HG03039 (cell line): ENCODE results near the gene SRCIN1.
"Not testable (repeated sequence)": the region's sequence is repeated elsewhere in the genome, so short reads cannot be mapped to it uniquely, and the experiment has no call there.

Source experiments
- ATAC-seq: cut with Tn5 transposase; IDR thresholded peaks from one replicate; pipeline ENCODE4 v1.9.1; 2021; ENCODE audit warnings: mild to moderate bottlenecking, moderate library complexity; ENCODE audit not compliant: unreplicated experiment

The SRCIN1 gene

DNA sequence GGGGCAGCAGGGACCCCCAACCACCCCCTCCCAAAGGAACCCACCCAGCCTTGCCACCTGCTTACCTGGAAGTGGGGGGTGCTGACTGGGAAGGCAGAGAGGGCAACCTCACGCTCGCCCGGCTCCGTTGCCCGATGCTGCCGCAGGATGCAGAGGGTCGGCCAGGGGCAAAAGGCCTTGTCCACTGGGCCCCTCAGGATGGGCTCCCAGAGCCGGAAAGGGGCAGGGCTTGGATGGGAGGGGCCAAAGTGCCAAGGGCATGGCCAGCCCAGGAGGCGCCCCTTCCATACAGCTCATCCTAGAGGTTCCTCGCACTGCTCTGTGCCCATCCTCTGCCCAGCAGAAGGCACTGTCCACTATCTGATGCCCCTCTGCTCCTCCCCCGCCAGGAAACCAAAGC is 59.4 kb downstream of the SRCIN1 start:
- ATAC-seq, result no peak

- ATAC-seq, result no peak
Measured at GRCh38 chr17:38545531-38546225, 60.1 kb downstream of the SRCIN1 start.

DNA sequence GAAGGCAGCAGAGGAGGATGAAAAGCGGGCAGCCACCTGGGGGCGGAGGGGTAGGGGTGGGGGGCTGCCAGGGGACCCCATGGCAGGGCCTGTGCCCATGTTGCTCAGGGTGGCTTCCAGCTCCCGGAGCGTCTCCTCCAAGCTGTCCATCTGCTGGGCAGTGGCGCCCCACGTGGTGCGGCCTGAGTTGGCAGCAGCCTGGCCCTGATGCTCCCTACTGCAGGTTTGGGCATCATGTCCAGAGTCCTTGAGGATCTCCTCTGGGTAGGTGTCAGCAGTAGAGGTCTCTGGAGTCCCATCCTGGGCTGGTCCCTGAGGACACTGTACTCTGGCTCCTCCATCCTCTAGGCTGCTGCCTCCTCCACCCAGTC is 60.9 kb downstream of the SRCIN1 start:
- no peak for ATAC-seq

- ATAC-seq, result no peak
Measured at GRCh38 chr17:38544175-38544838, 61.4 kb downstream of the SRCIN1 start.

GRCh38 chr17:38543403-38544174 is 62.2 kb downstream of the SRCIN1 start:
- no peak for ATAC-seq

DNA sequence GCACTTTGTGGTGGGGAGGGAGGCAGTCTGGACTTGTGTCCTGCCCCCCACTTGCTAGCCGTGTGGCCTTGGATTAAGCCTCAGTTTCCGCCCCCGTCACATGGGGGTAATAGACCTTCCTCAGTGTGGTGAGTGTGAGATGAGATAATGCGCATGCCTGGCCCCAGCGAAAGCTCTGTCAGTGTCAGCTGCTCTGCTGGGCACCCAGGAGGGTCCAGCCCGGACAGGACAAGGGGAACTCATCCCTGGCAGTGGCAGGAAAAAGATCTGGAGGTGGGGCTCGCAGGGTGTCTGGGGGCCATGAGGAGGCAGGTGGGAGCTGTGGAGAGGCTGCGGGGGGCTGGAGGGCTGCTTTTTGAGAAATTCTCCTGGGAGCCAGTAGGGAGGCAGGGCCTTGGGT is 63.5 kb downstream of the SRCIN1 start:
- no peak for ATAC-seq

DNA sequence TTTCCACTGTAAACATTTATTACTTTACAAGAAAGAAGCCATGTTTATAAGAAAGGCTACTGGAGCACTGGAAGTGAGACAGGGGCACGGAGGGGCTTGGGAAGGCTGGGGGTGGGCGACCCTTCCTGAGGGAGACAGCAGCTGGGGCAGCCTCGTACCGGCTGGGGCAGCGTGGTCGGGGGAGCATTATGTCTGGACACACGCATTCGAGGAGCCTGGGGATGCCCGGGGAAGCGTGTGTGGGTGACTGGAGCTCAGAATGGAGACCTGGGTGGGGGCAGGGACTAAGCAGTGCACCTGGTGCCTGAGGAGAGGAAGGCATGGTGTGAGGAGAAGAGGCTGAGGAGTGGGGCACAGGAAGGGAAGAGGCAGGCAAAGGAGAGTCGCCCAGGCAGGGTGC is 64.5 kb downstream of the SRCIN1 start:
- ATAC-seq, result no peak

DNA sequence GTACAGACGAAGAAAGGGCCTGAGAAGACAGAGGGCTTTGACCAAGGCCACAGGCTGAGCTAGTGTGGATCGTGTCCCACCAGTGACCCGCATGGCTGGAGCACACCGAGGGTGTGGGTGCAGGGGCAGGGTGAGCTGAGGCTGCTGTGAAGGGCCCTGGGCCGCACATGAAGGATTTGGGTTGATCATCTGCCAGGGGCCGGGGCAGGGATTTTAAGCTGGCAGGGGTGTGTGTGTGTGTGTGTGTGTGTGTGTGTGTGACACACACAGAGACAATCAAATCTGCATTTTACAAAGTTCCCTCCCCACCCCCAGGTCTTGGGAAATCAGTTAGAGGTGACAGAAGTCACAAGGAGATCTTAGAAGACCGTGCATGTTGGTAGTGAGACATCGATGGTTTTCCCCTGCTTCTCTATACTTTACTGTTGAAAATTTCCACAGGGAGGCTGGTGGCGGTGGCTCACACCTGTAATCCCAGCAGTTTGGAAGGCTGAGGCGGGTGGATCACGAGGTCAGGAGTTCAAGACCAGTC is 65.2 kb downstream of the SRCIN1 start:
- ATAC-seq, result no peak

GRCh38 chr17:38539386-38539785 is 66.4 kb downstream of the SRCIN1 start:
- no peak for ATAC-seq

DNA sequence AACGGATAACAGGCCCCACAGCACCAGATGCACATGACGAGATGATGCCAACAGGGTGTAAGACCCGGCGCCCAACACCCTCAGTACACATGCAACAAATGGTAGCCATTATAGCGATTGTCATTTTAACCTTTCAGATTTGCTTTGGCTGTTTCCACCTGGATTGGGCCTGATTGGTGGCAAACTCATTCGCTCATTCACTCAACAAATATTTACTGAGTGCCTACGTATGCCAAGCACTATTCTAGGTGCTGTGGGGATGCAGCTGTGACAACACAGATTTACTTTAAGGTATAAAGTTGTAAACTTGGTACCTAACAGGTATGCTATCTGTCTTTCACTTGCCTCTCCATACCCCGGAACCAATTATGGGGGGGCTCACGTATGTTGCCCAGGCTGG is 66.8 kb downstream of the SRCIN1 start:
- ATAC-seq, result no peak

DNA sequence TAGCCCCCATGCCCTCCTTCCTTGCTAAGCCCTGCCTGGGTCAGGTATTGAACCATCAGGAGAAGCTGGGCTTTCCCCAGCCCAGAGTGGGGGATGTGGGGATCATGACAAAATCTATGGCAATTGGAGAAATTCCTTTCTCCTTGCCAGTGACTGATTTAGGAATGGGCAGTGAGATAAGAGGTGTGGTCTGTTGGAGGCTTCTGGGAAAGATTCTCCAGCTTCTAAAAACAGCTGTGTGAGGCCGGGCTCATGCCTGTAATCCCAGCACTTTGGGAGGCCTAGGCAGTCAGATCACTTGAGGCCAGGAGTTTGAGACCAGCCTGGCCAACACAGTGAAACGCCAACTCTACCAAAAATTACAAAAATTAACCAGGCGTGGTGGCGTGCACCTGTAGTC is 69.1 kb downstream of the SRCIN1 start:
- no peak for ATAC-seq

GRCh38 chr17:38535886-38536285 is 69.9 kb downstream of the SRCIN1 start:
- ATAC-seq, result no peak

DNA sequence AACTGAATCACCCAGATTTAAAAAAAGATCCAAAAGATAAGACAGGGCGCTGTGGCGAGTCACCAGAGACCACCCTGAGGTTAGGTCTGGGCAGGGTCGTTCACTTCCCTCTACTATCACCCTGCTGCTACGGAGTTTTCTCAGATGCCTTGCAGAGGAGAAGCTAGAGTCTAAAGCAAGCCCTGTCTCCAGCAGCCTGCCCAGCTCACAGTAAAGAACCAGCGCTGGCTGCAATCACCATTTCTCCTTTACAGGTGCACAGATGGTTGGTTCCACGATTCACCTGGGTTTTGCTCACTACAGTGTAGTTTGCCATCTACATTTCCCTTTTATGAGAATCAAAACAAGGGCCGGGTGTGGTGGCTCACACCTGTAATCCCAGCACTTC is 71.3 kb downstream of the SRCIN1 start:
- ATAC-seq, result no peak

- no peak for ATAC-seq
Measured at GRCh38 chr17:38533866-38534497, 71.8 kb downstream of the SRCIN1 start.

- ATAC-seq, result no peak
Measured at GRCh38 chr17:38533241-38533640, 72.5 kb downstream of the SRCIN1 start.

DNA sequence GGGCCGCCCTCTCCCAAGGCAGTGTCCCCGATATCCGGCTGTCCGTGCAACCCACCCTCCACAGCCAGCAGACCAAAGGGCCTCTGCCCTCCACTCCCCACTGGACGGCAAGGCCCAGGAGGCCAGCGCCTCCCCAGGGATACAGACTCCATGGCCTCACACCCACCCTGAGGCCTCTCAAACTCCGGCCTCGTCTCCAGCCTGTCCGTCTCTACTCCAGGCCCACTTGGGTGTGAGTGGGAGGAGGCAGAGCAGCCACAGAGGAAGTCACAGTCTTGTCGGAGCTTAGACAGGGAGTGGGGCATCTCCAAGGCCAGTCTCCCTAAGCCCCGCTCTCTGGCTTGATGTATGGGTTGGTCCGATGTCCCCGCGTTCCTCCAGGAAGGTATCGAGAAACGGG is 73.3 kb downstream of the SRCIN1 start:
- ATAC-seq, result no peak

- not testable (repeated sequence) for ATAC-seq
Measured at GRCh38 chr17:38531761-38532160, 74.0 kb downstream of the SRCIN1 start.

DNA sequence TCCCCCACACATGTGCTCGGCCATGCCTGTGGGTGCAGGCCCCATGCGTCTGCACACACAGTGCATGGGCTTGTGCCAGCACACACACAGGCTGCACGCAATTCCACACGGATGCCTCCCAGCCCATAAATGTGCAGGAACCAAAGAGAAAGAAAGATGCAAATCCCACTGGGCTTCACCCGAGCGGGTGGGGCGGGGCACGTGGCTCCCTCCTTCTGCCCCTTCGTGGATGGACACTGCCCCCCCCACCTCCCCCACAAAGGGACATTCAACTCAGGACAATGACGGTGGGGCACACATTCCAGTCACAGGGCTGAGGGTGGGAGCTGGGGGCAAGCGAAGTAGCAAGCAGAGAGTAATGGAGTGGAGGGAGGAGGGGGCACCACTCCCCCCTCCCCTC is 74.9 kb downstream of the SRCIN1 start:
- not testable (repeated sequence) for ATAC-seq

GRCh38 chr17:38528141-38528540 is 77.6 kb downstream of the SRCIN1 start:
- not testable (repeated sequence) for ATAC-seq

DNA sequence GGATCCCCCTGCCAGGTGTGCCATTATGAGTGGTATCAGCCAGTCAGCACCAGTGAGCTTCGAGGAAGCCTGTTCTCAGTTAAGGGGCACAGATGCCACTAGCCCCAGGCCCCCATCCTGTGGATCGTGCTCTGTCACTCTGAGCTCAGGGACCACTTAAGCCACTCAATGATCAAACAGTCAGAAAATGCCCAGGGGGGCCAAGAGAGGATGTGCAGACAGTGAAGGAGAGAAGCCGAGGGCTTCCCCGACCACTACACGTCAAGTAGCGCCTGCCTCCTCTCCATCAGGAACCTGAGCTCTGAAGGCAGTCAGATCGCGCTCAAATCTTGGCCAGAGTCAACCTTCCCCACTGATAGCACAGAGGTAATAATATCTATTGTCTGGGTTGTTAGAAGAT is 79.2 kb downstream of the SRCIN1 start:
- not testable (repeated sequence) for ATAC-seq

- no peak for ATAC-seq
Measured at GRCh38 chr17:38512473-38513058, 93.2 kb downstream of the SRCIN1 start.
